Bronchial epithelial cell (primary cell): Measurements from ENCODE around the gene RAD51B. TPM values are rescaled to one million over a fixed set of nuclear protein-coding genes. Genes with fewer than 3 reads are reported as not detected.

Source experiments
- DNase-seq: peaks from one replicate; pipeline ENCODE4 v3.0.0-alpha.2; 2010; ENCODE audit warnings: low read depth
- FAIRE-seq: peaks from 2 replicates; lab custom pipeline; 2011; peaks lifted over from hg19 to GRCh38; lab: Jason Lieb, UNC
- H3K27me3 ChIP-seq: 2 replicates; pipeline ENCODE4 v1.5.1; 2011; ENCODE audit warnings: low read length; ENCODE audit not compliant: control insufficient read depth, insufficient read depth
- H3K36me3 ChIP-seq: 2 replicates; pipeline ENCODE4 v1.5.1; 2011; ENCODE audit warnings: low read length; ENCODE audit not compliant: control insufficient read depth, insufficient read depth
- H3K4me3 ChIP-seq: 2 replicates; pipeline ENCODE4 v1.5.1; 2011; ENCODE audit warnings: mild to moderate bottlenecking, low read depth, low read length, control low read depth
- total RNA-seq: library from RNA; depleted of rRNA; stranded (reverse); fragments of >200 nt; gene quantifications from 2 replicates; pipeline ENCODE4 v1.2.1, GENCODE V29; 2014
- TF ChIP-seq, protein P1 (sequence below): IDR thresholded peaks from 2 replicates; pipeline ENCODE4 v1.5.1; 2011; ENCODE audit warnings: mild to moderate bottlenecking, moderate library complexity, low read length, control low read depth, inconsistent platforms; ENCODE audit not compliant: insufficient read depth, severe bottlenecking

Gene RAD51B
- total RNA-seq, 1 donor from 2014 or later: 12.1 TPM

DNA sequence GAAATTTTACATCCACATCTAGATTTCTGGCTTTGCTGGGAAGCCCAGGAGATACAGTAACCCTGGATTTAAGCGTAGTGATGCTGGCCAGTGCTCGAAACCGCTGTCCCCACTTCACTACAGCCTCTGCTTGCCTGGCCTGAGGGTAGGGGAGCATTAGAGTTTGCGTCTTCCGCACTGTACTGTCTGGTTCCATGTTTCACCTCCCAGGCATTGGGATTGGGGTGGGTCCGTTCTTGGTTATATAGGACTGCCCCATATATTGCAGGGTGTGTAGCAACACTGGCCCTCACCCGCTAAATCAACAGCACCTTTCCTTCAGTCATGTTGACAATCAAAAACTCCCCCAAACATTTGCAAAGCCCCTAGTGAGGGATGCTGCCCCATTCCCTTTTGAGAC, 732.5 kb downstream of the RAD51B start:
- Histone ChIP-seq H3K4me3 (no peak overlapping the region), H3K36me3 (no peaks in the 10 kb centered on the region), H3K27me3 (no peaks in the 10 kb centered on the region)
- no peak for DNase-seq
- FAIRE-seq: no peak
- TF ChIP-seq, protein P1, sequence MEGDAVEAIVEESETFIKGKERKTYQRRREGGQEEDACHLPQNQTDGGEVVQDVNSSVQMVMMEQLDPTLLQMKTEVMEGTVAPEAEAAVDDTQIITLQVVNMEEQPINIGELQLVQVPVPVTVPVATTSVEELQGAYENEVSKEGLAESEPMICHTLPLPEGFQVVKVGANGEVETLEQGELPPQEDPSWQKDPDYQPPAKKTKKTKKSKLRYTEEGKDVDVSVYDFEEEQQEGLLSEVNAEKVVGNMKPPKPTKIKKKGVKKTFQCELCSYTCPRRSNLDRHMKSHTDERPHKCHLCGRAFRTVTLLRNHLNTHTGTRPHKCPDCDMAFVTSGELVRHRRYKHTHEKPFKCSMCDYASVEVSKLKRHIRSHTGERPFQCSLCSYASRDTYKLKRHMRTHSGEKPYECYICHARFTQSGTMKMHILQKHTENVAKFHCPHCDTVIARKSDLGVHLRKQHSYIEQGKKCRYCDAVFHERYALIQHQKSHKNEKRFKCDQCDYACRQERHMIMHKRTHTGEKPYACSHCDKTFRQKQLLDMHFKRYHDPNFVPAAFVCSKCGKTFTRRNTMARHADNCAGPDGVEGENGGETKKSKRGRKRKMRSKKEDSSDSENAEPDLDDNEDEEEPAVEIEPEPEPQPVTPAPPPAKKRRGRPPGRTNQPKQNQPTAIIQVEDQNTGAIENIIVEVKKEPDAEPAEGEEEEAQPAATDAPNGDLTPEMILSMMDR: no peak

DNA sequence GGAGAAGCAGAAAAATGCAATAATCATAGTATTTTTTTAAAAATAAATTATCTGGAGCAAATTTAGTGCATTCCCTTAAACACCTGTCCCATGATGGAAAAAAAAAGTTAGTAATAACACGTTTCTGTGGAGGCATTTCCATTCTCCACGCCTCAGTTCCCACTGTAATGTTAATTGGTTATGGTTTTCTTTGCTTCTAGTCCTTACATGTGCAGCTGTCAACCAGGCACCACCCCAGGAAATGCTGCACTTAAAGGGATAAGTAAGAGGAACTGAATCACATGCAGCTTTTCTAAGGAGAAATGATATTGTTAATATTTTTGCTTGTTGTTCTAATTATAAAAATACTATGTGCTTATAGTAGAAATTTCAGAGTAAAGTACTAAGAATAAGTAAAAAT, 733.0 kb downstream of the RAD51B start:
- Histone ChIP-seq H3K4me3 (no peak overlapping the region), H3K27me3 (no peaks in the 10 kb centered on the region), H3K36me3 (no peaks in the 10 kb centered on the region)
- TF ChIP-seq, protein P1: no peak
- FAIRE-seq: no peak
- peak; percentile 59 for DNase-seq

DNA sequence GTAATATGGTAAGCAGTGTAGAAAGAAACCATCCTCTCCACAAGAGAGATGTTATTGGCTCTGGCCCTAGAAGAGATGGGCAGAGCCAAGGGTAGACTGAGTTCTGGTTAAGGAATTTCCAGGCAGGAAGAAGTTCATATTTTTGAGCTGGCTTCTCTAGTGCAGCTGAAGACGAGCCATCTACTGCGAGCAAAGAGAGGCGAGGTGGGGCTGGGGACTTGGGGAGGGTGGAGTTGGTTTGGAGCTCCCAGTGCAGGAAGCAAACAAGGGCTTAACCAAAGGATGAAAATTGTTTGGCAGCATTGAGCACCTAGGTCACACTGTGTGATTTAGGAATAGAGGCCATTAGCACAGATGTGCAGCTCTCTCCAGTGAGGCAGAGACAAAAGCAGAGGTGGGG, 733.7 kb downstream of the RAD51B start:
- FAIRE-seq: no peak
- DNase-seq: no peak
- TF ChIP-seq, protein P1: no peak
- Histone ChIP-seq H3K4me3 (no peak overlapping the region), H3K27me3 (no peaks in the 10 kb centered on the region), H3K36me3 (no peaks in the 10 kb centered on the region)

DNA sequence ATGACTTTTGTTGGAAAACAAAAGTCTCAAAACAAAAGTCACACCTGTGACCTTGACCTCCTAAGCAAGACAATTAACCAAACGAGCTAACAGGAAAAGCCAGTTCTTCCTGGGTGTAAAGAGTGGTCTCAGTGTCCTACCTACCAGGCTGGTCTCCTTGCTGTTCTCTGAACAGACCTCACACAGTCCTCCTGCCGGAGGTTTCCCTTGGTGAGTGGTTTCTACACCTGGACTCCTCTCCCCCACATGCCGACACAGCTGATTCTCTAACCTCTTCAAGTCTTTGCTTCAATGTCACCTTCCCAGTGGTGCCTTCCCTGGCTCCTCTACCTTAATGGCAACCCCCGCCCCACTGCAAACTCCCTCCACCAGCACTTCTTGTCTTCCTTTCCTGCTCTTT, 734.7 kb downstream of the RAD51B start:
- Histone ChIP-seq H3K4me3 (no peak overlapping the region), H3K27me3 (no peaks in the 10 kb centered on the region), H3K36me3 (no peaks in the 10 kb centered on the region)
- FAIRE-seq (no peak), DNase-seq (no peak)
- TF ChIP-seq, protein P1: no peak

DNA sequence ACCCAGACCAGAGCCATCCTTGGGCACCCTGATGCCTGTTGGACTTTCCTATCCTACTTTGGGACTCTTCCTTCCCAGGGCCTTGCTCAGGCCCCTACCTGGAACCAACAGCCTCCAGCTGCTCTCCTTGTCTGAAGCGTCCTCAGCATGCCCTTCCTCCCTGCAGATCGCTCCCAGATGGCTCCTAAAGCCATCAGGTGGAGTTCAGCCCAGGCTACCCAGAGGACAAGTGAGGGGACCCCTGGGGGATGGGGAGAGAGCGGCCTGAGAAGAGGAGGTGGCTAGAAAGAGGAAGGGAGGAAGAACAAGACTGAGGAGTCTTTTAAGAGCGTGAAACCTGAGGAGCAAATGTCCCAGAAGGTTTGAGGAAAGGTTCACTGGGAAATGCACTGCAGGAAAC, 736.7 kb downstream of the RAD51B start:
- TF ChIP-seq, protein P1: no peak
- no peaks in the 10 kb centered on the region for H3K27me3 ChIP-seq
- H3K36me3 ChIP-seq: no peaks in the 10 kb centered on the region
- no peak for DNase-seq
- FAIRE-seq: no peak
- no peak overlapping the region for H3K4me3 ChIP-seq

DNA sequence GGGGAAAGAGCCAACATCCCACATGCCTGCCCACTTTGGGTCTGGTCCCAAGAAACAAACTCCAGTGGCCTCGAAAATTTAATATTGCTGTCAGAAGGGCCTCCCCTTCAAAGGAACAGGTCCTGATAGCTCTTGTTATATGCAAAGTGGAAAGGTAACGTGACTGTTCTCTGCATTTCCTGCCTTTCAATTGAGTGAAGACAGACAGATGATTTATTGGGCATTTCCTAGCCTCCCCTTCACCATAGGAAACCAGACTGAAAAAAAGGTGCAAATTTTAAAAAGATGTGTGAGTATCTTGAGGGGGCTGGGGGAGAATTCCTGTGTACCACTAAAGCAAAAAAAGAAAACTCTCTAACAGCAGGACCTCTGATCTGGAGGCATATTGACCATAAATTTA, 738.1 kb downstream of the RAD51B start:
- Histone ChIP-seq H3K27me3 (no peaks in the 10 kb centered on the region), H3K36me3 (no peaks in the 10 kb centered on the region), H3K4me3 (no peak overlapping the region)
- FAIRE-seq (no peak), DNase-seq (no peak)
- TF ChIP-seq, protein P1: no peak
